Measurements from ENCODE around the gene UBE2D2.

Gene UBE2D2

DNA sequence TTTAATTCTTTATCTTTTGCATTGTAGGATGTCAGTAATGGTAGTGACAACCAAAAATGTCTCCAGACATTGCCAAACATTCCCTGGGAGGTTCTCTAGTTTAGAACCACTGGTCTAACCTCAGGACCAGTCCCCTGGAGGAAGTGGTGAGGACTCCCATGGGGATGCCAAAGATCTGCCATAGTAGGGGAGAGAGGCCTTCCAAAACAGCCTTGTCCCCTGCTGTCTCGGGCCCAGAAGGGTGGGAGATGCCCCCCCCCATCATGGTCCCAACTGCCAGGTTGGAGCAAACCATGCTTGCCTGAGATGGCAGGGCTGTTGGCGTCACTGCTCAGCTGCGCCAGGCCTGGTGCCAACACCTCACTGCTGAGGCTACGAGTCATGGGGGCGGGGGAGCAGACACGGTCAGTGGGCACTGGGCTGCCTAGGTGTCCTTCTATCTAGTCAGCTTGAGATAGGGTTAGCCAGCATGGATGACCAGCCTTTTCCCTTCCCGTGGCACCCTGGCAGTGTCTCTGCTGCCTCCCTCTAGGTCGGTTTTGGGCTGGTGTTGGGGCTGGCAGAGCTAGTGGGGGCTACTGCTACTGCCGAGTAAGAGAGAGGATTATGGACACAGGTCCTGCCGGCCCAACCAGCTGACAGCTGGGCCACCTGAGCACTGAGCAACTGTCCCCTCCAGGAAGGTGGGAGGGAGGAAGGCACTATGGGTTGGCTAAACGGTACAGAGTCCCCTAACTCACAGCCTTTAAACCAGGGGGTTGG is 78.7 kb downstream of the UBE2D2 start:
- Histone ChIP-seq H3K9ac (ENCODE audit: low read depth, low read length, poor library complexity) (peak overlapping the region; percentile 21), H4K91ac (ENCODE audit: low read depth, low read length, poor library complexity) (no peak overlapping the region), H3K14ac (ENCODE audit: low read length) (no peak overlapping the region), H3K18ac (ENCODE audit: low read length) (peak overlapping the region; percentile 67), H2BK12ac (ENCODE audit: low read length) (peak overlapping the region; percentile 8), H4K8ac (ENCODE audit: low read depth, low read length) (no peak overlapping the region), H3K27ac (replicated peaks; ENCODE audit: low read length) (no peak overlapping the region), H3K4ac (ENCODE audit: low read length) (no peak overlapping the region), H3K23ac (ENCODE audit: low read depth, low read length, poor library complexity) (peak overlapping the region; percentile 86), H2BK15ac (ENCODE audit: low read length) (peak overlapping the region; percentile 5), H3K36me3 (replicated peaks in 1 of 2; ENCODE audit: control insufficient read depth in 2 of 2, insufficient read depth in 2 of 2, low read length in 2 of 2) (no peaks in the 10 kb centered on the region), H2BK120ac (ENCODE audit: low read depth, low read length) (no peak overlapping the region), H3K27me3 (ENCODE audit: control insufficient read depth in 3 of 3, insufficient read depth in 3 of 3, low read depth in 1 of 3, low read length in 3 of 3) (no peaks in the 10 kb centered on the region), H3K9me3 (replicated peaks in 1 of 2; ENCODE audit: control insufficient read depth in 2 of 2, insufficient read depth in 1 of 2, low read depth in 1 of 2, low read length in 2 of 2) (no peaks in the 10 kb centered on the region), H3K4me2 (ENCODE audit: insufficient read depth, low read length, poor library complexity, severe bottlenecking) (no peak overlapping the region), H2AFZ (ENCODE audit: low read length) (no peak overlapping the region), H2BK5ac (ENCODE audit: low read length) (no peak overlapping the region), H3K4me1 (ENCODE audit: control insufficient read depth in 2 of 2, insufficient read depth in 1 of 2, low read depth in 1 of 2, low read length in 2 of 2) (peaks cover 31 to 47% of the 10 kb centered on the region in 2 donors), H3K79me1 (ENCODE audit: low read depth, low read length) (peaks cover 2% of the 10 kb centered on the region), H2AK5ac (ENCODE audit: low read depth, low read length) (peak overlapping the region; percentile 49), H3K4me3 (ENCODE audit: low read length in 2 of 2) (peak overlapping the region in 1 of 2 donors; percentile 48)
- WGBS, 2 donors (ENCODE audit: extremely low coverage in 2 of 2, insufficient read length in 2 of 2, insufficient replicate concordance in 1 of 2) = no CpG with 5 or more reads among the region's 11 CpGs
- no peak for DNase-seq (ENCODE audit: low spot score)

DNA sequence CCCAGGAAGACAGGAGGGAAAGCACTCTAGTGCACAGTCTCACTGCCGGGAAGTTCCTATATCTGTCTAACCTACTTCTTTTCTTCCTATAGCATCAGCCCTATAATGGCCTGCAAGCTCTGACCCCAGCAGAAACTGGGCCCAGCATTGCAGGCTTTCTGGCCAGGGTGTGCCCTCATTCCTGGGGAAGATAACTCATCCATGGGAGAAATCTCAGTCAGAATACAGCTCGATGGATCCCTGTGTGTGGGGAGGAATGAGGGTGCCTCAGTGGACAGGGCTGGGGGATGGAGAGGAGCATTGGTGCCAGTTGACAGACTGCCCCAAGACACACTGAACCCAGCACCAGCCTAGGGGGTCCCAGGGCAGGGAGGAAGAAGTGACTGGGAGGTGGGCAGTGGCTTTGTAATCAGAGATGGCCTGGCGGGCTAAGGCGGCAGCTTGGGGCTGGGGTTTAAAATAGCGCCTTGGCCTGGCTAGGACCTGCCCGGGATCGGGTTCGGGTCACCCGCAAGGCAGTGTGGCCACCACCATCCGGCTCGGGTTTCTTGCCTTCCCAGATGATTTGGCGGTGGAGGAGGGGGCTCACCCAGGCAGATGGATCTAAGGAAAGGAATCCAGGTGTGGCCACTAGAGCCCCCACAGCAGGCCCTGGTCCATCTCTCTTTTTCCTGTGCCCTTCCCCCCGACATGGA is 79.4 kb downstream of the UBE2D2 start:
- Histone ChIP-seq H2BK15ac (ENCODE audit: low read length) (no peak overlapping the region), H2BK5ac (ENCODE audit: low read length) (no peak overlapping the region), H4K91ac (ENCODE audit: low read depth, low read length, poor library complexity) (no peak overlapping the region), H3K36me3 (replicated peaks in 1 of 2; ENCODE audit: control insufficient read depth in 2 of 2, insufficient read depth in 2 of 2, low read length in 2 of 2) (no peaks in the 10 kb centered on the region), H4K8ac (ENCODE audit: low read depth, low read length) (no peak overlapping the region), H3K18ac (ENCODE audit: low read length) (no peak overlapping the region), H2BK120ac (ENCODE audit: low read depth, low read length) (no peak overlapping the region), H3K23ac (ENCODE audit: low read depth, low read length, poor library complexity) (peak overlapping the region; percentile 1), H3K4me1 (ENCODE audit: control insufficient read depth in 2 of 2, insufficient read depth in 1 of 2, low read depth in 1 of 2, low read length in 2 of 2) (peaks cover 31 to 47% of the 10 kb centered on the region in 2 donors), H3K4me2 (ENCODE audit: insufficient read depth, low read length, poor library complexity, severe bottlenecking) (no peak overlapping the region), H2BK12ac (ENCODE audit: low read length) (no peak overlapping the region), H2AK5ac (ENCODE audit: low read depth, low read length) (no peak overlapping the region), H2AFZ (ENCODE audit: low read length) (no peak overlapping the region), H3K4ac (ENCODE audit: low read length) (no peak overlapping the region), H3K9ac (ENCODE audit: low read depth, low read length, poor library complexity) (no peak overlapping the region), H3K79me1 (ENCODE audit: low read depth, low read length) (peaks cover 2% of the 10 kb centered on the region), H3K14ac (ENCODE audit: low read length) (no peak overlapping the region), H3K4me3 (ENCODE audit: low read length in 2 of 2) (no peak overlapping the region), H3K27ac (replicated peaks; ENCODE audit: low read length) (no peak overlapping the region), H3K27me3 (ENCODE audit: control insufficient read depth in 3 of 3, insufficient read depth in 3 of 3, low read depth in 1 of 3, low read length in 3 of 3) (peaks cover 0 to 2% (median 0%) of the 10 kb centered on the region in 3 experiments), H3K9me3 (replicated peaks in 1 of 2; ENCODE audit: control insufficient read depth in 2 of 2, insufficient read depth in 1 of 2, low read depth in 1 of 2, low read length in 2 of 2) (no peaks in the 10 kb centered on the region)
- DNase-seq (ENCODE audit: low spot score) = no peak
- no CpG with 5 or more reads among the region's 13 CpGs for WGBS, 2 donors (ENCODE audit: extremely low coverage in 2 of 2, insufficient read length in 2 of 2, insufficient replicate concordance in 1 of 2)

DNA sequence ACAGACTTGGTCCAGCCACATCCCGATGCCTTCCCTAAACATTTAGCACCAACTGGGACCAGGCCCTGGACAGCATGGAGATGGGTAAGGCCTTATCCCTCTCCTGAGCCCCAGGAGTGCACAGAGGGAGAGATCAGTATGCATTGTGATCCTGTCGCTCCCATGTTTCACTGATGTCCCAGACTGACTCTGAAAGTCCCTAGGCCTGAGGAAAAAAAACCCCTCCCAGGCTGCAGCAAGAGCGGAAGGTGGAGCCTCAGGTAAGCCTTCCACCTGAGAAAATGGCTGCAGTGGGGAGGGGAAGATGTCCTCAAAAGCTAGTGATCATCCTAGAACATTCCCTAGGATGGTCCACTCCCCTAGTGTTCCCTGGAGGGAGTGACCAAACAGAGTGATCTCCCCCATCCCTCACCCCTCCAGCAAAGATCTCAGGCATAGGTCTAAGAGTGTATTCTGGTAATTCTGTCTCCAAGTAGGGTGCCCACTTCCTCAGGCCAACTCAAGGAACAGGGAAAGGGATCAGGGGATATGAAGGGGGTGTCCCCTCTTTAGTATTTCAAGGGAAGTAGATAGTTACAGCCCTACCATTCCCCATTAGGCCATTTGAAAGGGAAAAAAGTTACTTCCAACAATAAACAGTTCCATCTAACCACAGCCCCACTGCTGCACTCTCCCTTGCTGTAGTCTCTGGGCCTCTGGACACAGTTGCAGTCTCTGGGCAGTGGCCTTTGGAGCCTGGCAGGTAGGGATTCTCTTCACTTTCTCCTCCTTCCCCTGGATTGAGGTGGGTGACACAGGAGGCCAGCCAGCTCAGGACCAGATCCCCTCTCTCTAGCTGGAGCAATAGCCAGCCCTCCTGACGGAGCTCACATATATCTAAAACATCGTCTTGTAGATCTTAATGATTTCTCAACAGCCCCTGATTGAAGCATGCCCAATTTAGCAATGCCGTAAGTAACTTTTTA is 80.3 kb downstream of the UBE2D2 start:
- H3K79me1 ChIP-seq (ENCODE audit: low read depth, low read length) = peaks cover 2% of the 10 kb centered on the region
- H3K36me3 ChIP-seq (replicated peaks in 1 of 2; ENCODE audit: control insufficient read depth in 2 of 2, insufficient read depth in 2 of 2, low read length in 2 of 2) = no peaks in the 10 kb centered on the region
- H3K27me3 ChIP-seq (ENCODE audit: control insufficient read depth in 3 of 3, insufficient read depth in 3 of 3, low read depth in 1 of 3, low read length in 3 of 3) = peaks cover 0 to 10% (median 0%) of the 10 kb centered on the region in 3 experiments
- H2AK5ac ChIP-seq (ENCODE audit: low read depth, low read length) = no peak overlapping the region
- H3K14ac ChIP-seq (ENCODE audit: low read length) = no peak overlapping the region
- H2BK120ac ChIP-seq (ENCODE audit: low read depth, low read length) = no peak overlapping the region
- DNase-seq (ENCODE audit: low spot score) = no peak
- no peak overlapping the region for H3K9ac ChIP-seq (ENCODE audit: low read depth, low read length, poor library complexity)
- H3K23ac ChIP-seq (ENCODE audit: low read depth, low read length, poor library complexity) = peak overlapping the region; percentile 1
- H3K27ac ChIP-seq (replicated peaks; ENCODE audit: low read length) = no peak overlapping the region
- H3K4ac ChIP-seq (ENCODE audit: low read length) = no peak overlapping the region
- no peak overlapping the region for H2BK15ac ChIP-seq (ENCODE audit: low read length)
- H4K8ac ChIP-seq (ENCODE audit: low read depth, low read length) = no peak overlapping the region
- no peak overlapping the region for H4K91ac ChIP-seq (ENCODE audit: low read depth, low read length, poor library complexity)
- H3K9me3 ChIP-seq (replicated peaks in 1 of 2; ENCODE audit: control insufficient read depth in 2 of 2, insufficient read depth in 1 of 2, low read depth in 1 of 2, low read length in 2 of 2) = no peaks in the 10 kb centered on the region
- H2BK5ac ChIP-seq (ENCODE audit: low read length) = no peak overlapping the region
- H3K4me2 ChIP-seq (ENCODE audit: insufficient read depth, low read length, poor library complexity, severe bottlenecking) = no peak overlapping the region
- H3K4me1 ChIP-seq (ENCODE audit: control insufficient read depth in 2 of 2, insufficient read depth in 1 of 2, low read depth in 1 of 2, low read length in 2 of 2) = peaks cover 31 to 39% of the 10 kb centered on the region in 2 donors
- peak overlapping the region; percentile 8 for H3K18ac ChIP-seq (ENCODE audit: low read length)
- no peak overlapping the region for H2BK12ac ChIP-seq (ENCODE audit: low read length)
- no peak overlapping the region for H3K4me3 ChIP-seq (ENCODE audit: low read length in 2 of 2)
- no peak overlapping the region for H2AFZ ChIP-seq (ENCODE audit: low read length)
- no CpG with 5 or more reads among the region's 6 CpGs for WGBS, 2 donors (ENCODE audit: extremely low coverage in 2 of 2, insufficient read length in 2 of 2, insufficient replicate concordance in 1 of 2)

Data from neuronal stem cell (in vitro differentiated cells).